ENCODE measurements around the gene CENPVL1.

DNA sequence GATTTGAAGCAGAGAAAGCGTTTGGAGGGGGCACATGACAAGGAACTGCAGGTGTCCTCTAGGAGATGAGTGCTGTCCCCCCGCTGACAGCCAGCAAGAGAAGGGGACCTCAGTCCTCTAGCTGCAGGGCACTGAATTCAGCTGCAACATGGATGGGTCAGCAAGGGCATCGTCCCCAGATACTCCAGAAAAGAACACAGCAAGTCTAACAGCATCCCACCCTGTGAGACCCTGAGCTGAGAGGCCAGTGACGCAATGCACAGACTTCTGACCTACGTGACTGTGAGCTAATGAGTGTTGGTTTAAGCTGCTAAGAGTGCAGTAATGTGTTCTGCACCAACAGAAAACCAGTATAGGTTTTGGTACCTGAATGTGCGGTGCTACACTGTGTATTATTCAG, 16.1 kb upstream of the CENPVL1 start:
- TF ChIP-seq, protein P1, sequence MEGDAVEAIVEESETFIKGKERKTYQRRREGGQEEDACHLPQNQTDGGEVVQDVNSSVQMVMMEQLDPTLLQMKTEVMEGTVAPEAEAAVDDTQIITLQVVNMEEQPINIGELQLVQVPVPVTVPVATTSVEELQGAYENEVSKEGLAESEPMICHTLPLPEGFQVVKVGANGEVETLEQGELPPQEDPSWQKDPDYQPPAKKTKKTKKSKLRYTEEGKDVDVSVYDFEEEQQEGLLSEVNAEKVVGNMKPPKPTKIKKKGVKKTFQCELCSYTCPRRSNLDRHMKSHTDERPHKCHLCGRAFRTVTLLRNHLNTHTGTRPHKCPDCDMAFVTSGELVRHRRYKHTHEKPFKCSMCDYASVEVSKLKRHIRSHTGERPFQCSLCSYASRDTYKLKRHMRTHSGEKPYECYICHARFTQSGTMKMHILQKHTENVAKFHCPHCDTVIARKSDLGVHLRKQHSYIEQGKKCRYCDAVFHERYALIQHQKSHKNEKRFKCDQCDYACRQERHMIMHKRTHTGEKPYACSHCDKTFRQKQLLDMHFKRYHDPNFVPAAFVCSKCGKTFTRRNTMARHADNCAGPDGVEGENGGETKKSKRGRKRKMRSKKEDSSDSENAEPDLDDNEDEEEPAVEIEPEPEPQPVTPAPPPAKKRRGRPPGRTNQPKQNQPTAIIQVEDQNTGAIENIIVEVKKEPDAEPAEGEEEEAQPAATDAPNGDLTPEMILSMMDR (conservative IDR thresholded peaks at IDR 0.05 in 1 of 2, IDR thresholded peaks at IDR 0.05 in 1 of 2; ENCODE audit: extremely low read depth in 1 of 2, insufficient read depth in 1 of 2, low read depth in 1 of 2, low read length in 2 of 2), result no peak
- TF ChIP-seq EZH2 (IDR thresholded peaks at IDR 0.05; ENCODE audit: borderline replicate concordance, low read length), result no peak

Measured in mammary epithelial cell (primary cell).